Amygdala (tissue), 56 donors: Measurements from ENCODE around the gene SMYD3.
A peak's percentile ranks its signal among the peaks of the same experiment; 100 is the strongest.

Experiments
- DNase-seq, 56 donors: peaks; one replicate each; lab custom pipeline; 2025; lab: John Stamatoyannopoulos, UW

Gene SMYD3

GRCh38 chr1:246008363-246008831, 498.7 kb downstream of the SMYD3 start:
- peak in 28 of 56 donors; percentile 2 to 68 (median 20) for DNase-seq

- no peak for DNase-seq
Observed at GRCh38 chr1:246005067-246005466, 502.0 kb downstream of the SMYD3 start.

GRCh38 chr1:246004301-246004700, 502.8 kb downstream of the SMYD3 start:
- DNase-seq: no peak

- DNase-seq: no peak
Observed at GRCh38 chr1:246003442-246003730, 503.7 kb downstream of the SMYD3 start.

GRCh38 chr1:246002725-246003441, 504.2 kb downstream of the SMYD3 start:
- DNase-seq: peak in 52 of 56 donors; percentile 6 to 91 (median 50)

GRCh38 chr1:246001837-246002230, 505.2 kb downstream of the SMYD3 start:
- no peak for DNase-seq

GRCh38 chr1:246001142-246001836, 505.8 kb downstream of the SMYD3 start:
- DNase-seq: no peak

- no peak for DNase-seq
Observed at GRCh38 chr1:246000638-246001015, 506.5 kb downstream of the SMYD3 start.

GRCh38 chr1:245999697-246000637, 507.1 kb downstream of the SMYD3 start:
- DNase-seq: no peak

- no peak for DNase-seq
Observed at GRCh38 chr1:245997471-245998258, 509.4 kb downstream of the SMYD3 start.

- no peak for DNase-seq
Observed at GRCh38 chr1:245996811-245997210, 510.3 kb downstream of the SMYD3 start.

GRCh38 chr1:245995474-245995873, 511.6 kb downstream of the SMYD3 start:
- no peak for DNase-seq

- DNase-seq: peak in 1 of 56 donors; percentile 10
Observed at GRCh38 chr1:245991266-245991665, 515.8 kb downstream of the SMYD3 start.

- DNase-seq: no peak
Observed at GRCh38 chr1:245990315-245991022, 516.6 kb downstream of the SMYD3 start.

- DNase-seq: no peak
Observed at GRCh38 chr1:245988393-245989078, 518.5 kb downstream of the SMYD3 start.

- DNase-seq: no peak
Observed at GRCh38 chr1:245987997-245988392, 519.1 kb downstream of the SMYD3 start.

- DNase-seq: no peak
Observed at GRCh38 chr1:245987577-245987976, 519.5 kb downstream of the SMYD3 start.

GRCh38 chr1:245987219-245987545, 519.9 kb downstream of the SMYD3 start:
- no peak for DNase-seq
